ENCODE data around the gene RIMKLA. TPM values are rescaled to one million over a fixed set of nuclear protein-coding genes. Genes with fewer than 3 reads are reported as not detected.

RIMKLA gene
- total and polyA plus RNA-seq, 2 of the 13 experiments (the other 11 are each of a cell fraction or from before 2014, with no cell fraction given) = 2.5 to 3.8 TPM

DNA sequence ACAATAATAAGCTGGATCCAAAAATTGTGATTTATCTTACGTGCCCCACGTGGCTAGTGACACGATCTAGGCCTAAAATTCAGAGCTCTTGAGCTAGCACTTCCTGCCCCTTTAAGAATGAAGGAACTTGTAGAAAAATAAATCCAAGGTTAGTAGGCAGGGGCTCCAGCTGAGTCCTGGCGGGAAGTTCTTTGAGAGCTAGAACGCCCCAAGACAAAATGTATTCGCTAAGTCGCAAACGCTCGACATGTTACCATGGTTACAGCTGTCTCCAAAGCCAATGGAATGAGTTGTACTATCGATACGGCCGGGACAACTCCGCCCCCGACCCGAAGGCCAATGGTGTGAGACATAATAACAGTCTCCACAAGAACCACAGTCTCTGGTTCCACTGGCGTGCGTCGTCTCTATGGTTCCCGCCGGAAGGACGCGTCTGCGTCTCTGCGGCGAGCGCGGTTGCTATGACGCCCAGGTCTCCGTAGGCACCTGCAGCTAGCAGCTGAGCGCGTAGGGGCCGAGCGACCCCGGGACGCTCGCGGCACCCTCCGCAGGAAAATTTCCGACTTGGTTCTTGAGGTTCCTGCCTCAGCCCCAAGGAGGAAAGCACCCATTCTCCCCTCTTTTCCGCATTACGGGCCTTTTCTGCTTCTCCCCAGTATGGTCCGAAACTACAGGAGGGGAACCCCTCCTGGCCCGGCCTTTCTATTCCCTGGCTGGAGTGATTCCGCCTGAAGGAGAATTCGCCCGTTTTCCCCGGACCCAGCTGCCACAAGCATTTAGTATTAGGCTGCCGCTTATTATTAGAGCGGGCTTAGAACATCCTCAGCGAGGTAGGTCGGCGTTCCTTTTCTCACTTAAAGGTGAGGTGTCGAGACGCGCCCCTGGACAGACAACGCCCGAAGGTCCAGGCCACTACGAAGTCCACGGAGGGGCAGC lies 82.5 kb downstream of the RIMKLA start, which contains the start of gene CCDC30 (continued):
- TF ChIP-seq SOX13 (IDR thresholded peaks at IDR 0.05) (no peak), SOX13 (CRISPR knock-in tag; conservative IDR thresholded peaks at IDR 0.05 in 1 of 2, IDR thresholded peaks at IDR 0.05 in 1 of 2) (no peak), BCL6 (CRISPR knock-in tag; IDR thresholded peaks at IDR 0.05) (no peak), ZMAT3 (CRISPR knock-in tag; conservative IDR thresholded peaks at IDR 0.05) (no peak), ZNF18 (CRISPR knock-in tag; IDR thresholded peaks at IDR 0.05; ENCODE audit: insufficient replicate concordance) (no peak), ONECUT2 (CRISPR knock-in tag; IDR thresholded peaks at IDR 0.05) (no peak), ZMAT5 (CRISPR knock-in tag; IDR thresholded peaks at IDR 0.05; ENCODE audit: borderline replicate concordance, low read depth) (no peak), NFRKB (IDR thresholded peaks at IDR 0.05) (no peak), ZNF75D (CRISPR knock-in tag; IDR thresholded peaks at IDR 0.05; ENCODE audit: borderline replicate concordance) (no peak), HMG20A (CRISPR knock-in tag; IDR thresholded peaks at IDR 0.05; ENCODE audit: borderline replicate concordance) (no peak), ZNF790 (CRISPR knock-in tag; IDR thresholded peaks at IDR 0.05; ENCODE audit: borderline replicate concordance) (no peak), BRD4 (CRISPR knock-in tag; IDR thresholded peaks at IDR 0.05) (no peak), ZNF501 (CRISPR knock-in tag; IDR thresholded peaks at IDR 0.05) (peak; percentile 48; the same call in 1 of the 2 replicates), KDM2A (CRISPR knock-in tag; IDR thresholded peaks at IDR 0.05; ENCODE audit: borderline replicate concordance, low read depth) (peak; percentile 98), ZNF10 (CRISPR knock-in tag; IDR thresholded peaks at IDR 0.05; ENCODE audit: borderline replicate concordance, low read depth) (no peak), RBM22 (optimal IDR thresholded peaks at IDR 0.05; ENCODE audit: low read length) (peak; percentile 98), ZFP90 (CRISPR knock-in tag; IDR thresholded peaks at IDR 0.05; ENCODE audit: borderline replicate concordance) (no peak), MTA1 (CRISPR knock-in tag; IDR thresholded peaks at IDR 0.05; ENCODE audit: borderline replicate concordance) (no peak), ZNF543 (CRISPR knock-in tag; IDR thresholded peaks at IDR 0.05) (no peak)
- TF ChIP-seq, protein P1, sequence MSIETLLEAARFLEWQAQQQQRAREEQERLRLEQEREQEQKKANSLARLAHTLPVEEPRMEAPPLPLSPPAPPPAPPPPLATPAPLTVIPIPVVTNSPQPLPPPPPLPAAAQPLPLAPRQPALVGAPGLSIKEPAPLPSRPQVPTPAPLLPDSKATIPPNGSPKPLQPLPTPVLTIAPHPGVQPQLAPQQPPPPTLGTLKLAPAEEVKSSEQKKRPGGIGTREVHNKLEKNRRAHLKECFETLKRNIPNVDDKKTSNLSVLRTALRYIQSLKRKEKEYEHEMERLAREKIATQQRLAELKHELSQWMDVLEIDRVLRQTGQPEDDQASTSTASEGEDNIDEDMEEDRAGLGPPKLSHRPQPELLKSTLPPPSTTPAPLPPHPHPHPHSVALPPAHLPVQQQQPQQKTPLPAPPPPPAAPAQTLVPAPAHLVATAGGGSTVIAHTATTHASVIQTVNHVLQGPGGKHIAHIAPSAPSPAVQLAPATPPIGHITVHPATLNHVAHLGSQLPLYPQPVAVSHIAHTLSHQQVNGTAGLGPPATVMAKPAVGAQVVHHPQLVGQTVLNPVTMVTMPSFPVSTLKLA (IDR thresholded peaks at IDR 0.05) = peak; percentile 57
- TF ChIP-seq, protein P2, sequence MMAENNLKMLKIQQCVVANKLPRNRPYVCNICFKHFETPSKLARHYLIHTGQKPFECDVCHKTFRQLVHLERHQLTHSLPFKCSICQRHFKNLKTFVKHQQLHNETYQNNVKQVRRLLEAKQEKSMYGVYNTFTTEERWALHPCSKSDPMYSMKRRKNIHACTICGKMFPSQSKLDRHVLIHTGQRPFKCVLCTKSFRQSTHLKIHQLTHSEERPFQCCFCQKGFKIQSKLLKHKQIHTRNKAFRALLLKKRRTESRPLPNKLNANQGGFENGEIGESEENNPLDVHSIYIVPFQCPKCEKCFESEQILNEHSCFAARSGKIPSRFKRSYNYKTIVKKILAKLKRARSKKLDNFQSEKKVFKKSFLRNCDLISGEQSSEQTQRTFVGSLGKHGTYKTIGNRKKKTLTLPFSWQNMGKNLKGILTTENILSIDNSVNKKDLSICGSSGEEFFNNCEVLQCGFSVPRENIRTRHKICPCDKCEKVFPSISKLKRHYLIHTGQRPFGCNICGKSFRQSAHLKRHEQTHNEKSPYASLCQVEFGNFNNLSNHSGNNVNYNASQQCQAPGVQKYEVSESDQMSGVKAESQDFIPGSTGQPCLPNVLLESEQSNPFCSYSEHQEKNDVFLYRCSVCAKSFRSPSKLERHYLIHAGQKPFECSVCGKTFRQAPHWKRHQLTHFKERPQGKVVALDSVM (CRISPR knock-in tag; IDR thresholded peaks at IDR 0.05) = no peak

Data from HepG2 (cell line).